A673 (cell line): ENCODE measurements around the gene IL23A. TPM values are rescaled to one million over a fixed set of nuclear protein-coding genes. Genes with fewer than 3 reads are reported as not detected.
A peak's percentile ranks its signal among the peaks of the same experiment; 100 is the strongest.

ENCODE experiments used
- BruUV-seq: library from RNA; stranded (reverse); fragments of 400-500 nt; replicated peaks from 2 replicates; lab custom pipeline; 2021; lab: Mats Ljungman, UMichigan
- CTCF ChIA-PET: fragments of 300-600 bp; sonication (Branson Sonifier 250); formaldehyde crosslinking; loops from one replicate; lab custom pipeline; 2022; ENCODE audit warnings: antibody characterized with exemption; lab: Charles Lee
- POLR2A ChIA-PET: fragments of 300-600 bp; sonication (Branson Sonifier 250); formaldehyde crosslinking; loops from one replicate; lab custom pipeline; 2022; ENCODE audit warnings: antibody characterized with exemption; ENCODE audit not compliant: low non-redundant PET; lab: Charles Lee
- DNase-seq: peaks from one replicate; pipeline ENCODE4 v3.0.0-alpha.2; 2015; ENCODE audit warnings: low spot score
- H3K27ac ChIP-seq: fragments of 200-600 bp; sonication (generic); 2 replicates; pipeline ENCODE4 v1.5.1; 2016; ENCODE audit warnings: mixed run types, low read depth, mild to moderate bottlenecking, mixed read lengths, antibody characterized with exemption, low read length; ENCODE audit not compliant: poor library complexity, severe bottlenecking
- H3K27me3 ChIP-seq: fragments of 200-600 bp; sonication (generic); replicated peaks from 2 replicates; pipeline ENCODE4 v1.6.1; 2017; ENCODE audit warnings: mixed run types, low read depth, mild to moderate bottlenecking, mixed read lengths, antibody characterized with exemption, low read length; ENCODE audit not compliant: insufficient read depth, poor library complexity
- H3K36me3 ChIP-seq: fragments of 200-600 bp; sonication (generic); 2 replicates; pipeline ENCODE4 v1.6.1; 2016; ENCODE audit warnings: mixed run types, mild to moderate bottlenecking, mixed read lengths, antibody characterized with exemption, low read length; ENCODE audit not compliant: insufficient read depth, poor library complexity, severe bottlenecking
- H3K4me1 ChIP-seq: fragments of 200-600 bp; sonication (generic); 2 replicates; pipeline ENCODE4 v1.6.1; 2017; ENCODE audit warnings: mixed run types, mild to moderate bottlenecking, mixed read lengths, antibody characterized with exemption, low read length; ENCODE audit not compliant: insufficient read depth, poor library complexity, severe bottlenecking
- H3K4me3 ChIP-seq: fragments of 200-600 bp; sonication (generic); 2 replicates; pipeline ENCODE4 v1.5.1; 2016; ENCODE audit warnings: low read depth, mixed run types, mild to moderate bottlenecking, mixed read lengths, low read length; ENCODE audit not compliant: poor library complexity, severe bottlenecking
- H3K9me3 ChIP-seq: fragments of 200-600 bp; sonication (generic); 2 replicates; pipeline ENCODE4 v1.6.1; 2016; ENCODE audit warnings: mixed run types, low read depth, mild to moderate bottlenecking, mixed read lengths, antibody characterized with exemption, low read length; ENCODE audit not compliant: poor library complexity, severe bottlenecking
- CTCF ChIP-seq: fragments of 300-800, 200-600 bp; sonication (generic); conservative IDR thresholded peaks from 2 replicates; pipeline ENCODE4 v1.5.1; 2017; ENCODE audit warnings: low read depth, mild to moderate bottlenecking, antibody characterized with exemption, low read length, moderate library complexity, mixed read lengths
- EZH2 ChIP-seq: fragments of 200-600 bp; sonication (generic); IDR thresholded peaks from 2 replicates; pipeline ENCODE4 v1.6.1; 2017; ENCODE audit warnings: borderline replicate concordance, low read depth, mild to moderate bottlenecking, mixed read lengths, antibody characterized with exemption, low read length; ENCODE audit not compliant: poor library complexity, severe bottlenecking
- intact Hi-C: fragments of 100-400 bp; cut with micrococcal nuclease; formaldehyde crosslinking; loops from one replicate; pipeline ENCODE4 v1.10.0; 2022; ENCODE audit not compliant: unreplicated experiment
- total RNA-seq: library from RNA; stranded (reverse); gene quantifications from 2 replicates; pipeline ENCODE4 v1.2.3, GENCODE V29; 2021

The IL23A gene
- total RNA-seq, 1 experiment from 2014 or later: not detected

GRCh38 chr12:56311003-56311402, 27.7 kb upstream of the IL23A start:
- POLR2A ChIA-PET: no interaction called here
- BruUV-seq: TSS peak; percentile 4
- H3K4me1 ChIP-seq: peaks cover 8% of the 10 kb centered on the region
- no peak overlapping the region for H3K27ac ChIP-seq
- H3K36me3 ChIP-seq: peaks cover 27% of the 10 kb centered on the region
- CTCF ChIA-PET: no interaction called here
- DNase-seq: no peak
- no peak overlapping the region for H3K4me3 ChIP-seq
- intact Hi-C loops: no loop called here
- H3K27me3 ChIP-seq: no peaks in the 10 kb centered on the region
- TF ChIP-seq EZH2 (no peak), CTCF (no peak)
- H3K9me3 ChIP-seq: no peaks in the 10 kb centered on the region

GRCh38 chr12:56315249-56315621, 23.4 kb upstream of the IL23A start:
- Histone ChIP-seq H3K27ac (peak overlapping the region; percentile 93), H3K36me3 (peaks cover 30% of the 10 kb centered on the region), H3K4me3 (peak overlapping the region; percentile 70), H3K9me3 (no peaks in the 10 kb centered on the region), H3K27me3 (no peaks in the 10 kb centered on the region), H3K4me1 (peaks cover 8% of the 10 kb centered on the region)
- TF ChIP-seq CTCF (no peak), EZH2 (no peak)
- BruUV-seq: TSS peak; percentile 61
- intact Hi-C loops: loop anchor here (5.0 kb wide), 1 partner anchor 147 kb away; no protein-coding TSS in a partner anchor
- DNase-seq: peak; percentile 15
- CTCF ChIA-PET: interaction anchor here (0.8 to 1.4 kb wide), 4 partner anchors 44 to 321 kb away, joined by 3 to 14 read pairs (median 4); partner anchors contain the start of gene STAT2
- POLR2A ChIA-PET: interaction anchor here (0.6 to 1.0 kb wide), 3 partner anchors 44 to 166 kb away, joined by 4 to 8 read pairs (median 7); partner anchors contain the start of gene STAT2

- DNase-seq: peak; percentile 98
- intact Hi-C loops: loop anchor here (5.0 kb wide), 1 partner anchor 146 kb away; no protein-coding TSS in a partner anchor
- H3K9me3 ChIP-seq: no peaks in the 10 kb centered on the region
Observed at GRCh38 chr12:56315622-56316473, 22.8 kb upstream of the IL23A start, which contains the start of gene CNPY2. CNPY2 (minus strand) TSS chr12:56315988; CDS start chr12:56315217, 771 bp downstream.

More at GRCh38 chr12:56315622-56316473, 22.8 kb upstream of the IL23A start, which contains the start of gene CNPY2:
- ChIA-PET POLR2A (interaction anchor here (0.6 to 1.0 kb wide), 3 partner anchors 44 to 165 kb away, joined by 4 to 8 read pairs (median 7); partner anchors contain the start of gene STAT2), CTCF (interaction anchor here (0.8 to 1.4 kb wide), 5 partner anchors 44 to 321 kb away, joined by 3 to 14 read pairs (median 4); partner anchors contain the start of genes COQ10A and STAT2)
- no TSS peak for BruUV-seq
- peak within 1 kb of the TSS; percentile 93 for H3K27ac ChIP-seq
- H3K36me3 ChIP-seq: peaks cover 24% of the 10 kb centered on the region
- TF ChIP-seq CTCF (no peak), EZH2 (no peak)
- peak within 1 kb of the TSS; percentile 70 for H3K4me3 ChIP-seq
- no peaks in the 10 kb centered on the region for H3K27me3 ChIP-seq
- peaks cover 8% of the 10 kb centered on the region for H3K4me1 ChIP-seq
